ENCODE data around the gene KCNN1. TPM values are rescaled to one million over a fixed set of nuclear protein-coding genes. Genes with fewer than 3 reads are reported as not detected.

The KCNN1 gene
- total RNA-seq, 1 donor from 2014 or later, result 1.8 TPM

- H4K20me1 ChIP-seq (ENCODE audit: low read depth), result peaks cover 17% of the 10 kb centered on the region
- TF ChIP-seq EZH2 (IDR thresholded peaks at IDR 0.05) (no peak), EZH2phosphoT487 (IDR thresholded peaks at IDR 0.05) (no peak), CTCF (IDR thresholded peaks at IDR 0.05) (no peak)
- H3K9me3 ChIP-seq (ENCODE audit: low read depth), result no peaks in the 10 kb centered on the region
- no peaks in the 10 kb centered on the region for H3K79me2 ChIP-seq (ENCODE audit: low read depth)
- peaks cover 29% of the 10 kb centered on the region for H3K27me3 ChIP-seq
- Mint-ChIP-seq H3K27me3 (ENCODE audit: insufficient read depth, low read depth) (peaks cover 12% of the 10 kb centered on the region), H3K36me3 (no peaks in the 10 kb centered on the region), H3K9me3 (no peaks in the 10 kb centered on the region), H3K4me1 (peaks cover 12% of the 10 kb centered on the region), H3K4me3 (no peak overlapping the region), H3K27ac (no peak overlapping the region)
- H2AFZ ChIP-seq (replicated peaks), result no peak overlapping the region
- no peak overlapping the region for H3K9ac ChIP-seq
- H3K4me3 ChIP-seq, result no peak overlapping the region
- no peak overlapping the region for H3K4me2 ChIP-seq
- H3K36me3 ChIP-seq, result no peaks in the 10 kb centered on the region
- DNase-seq (ENCODE audit: low spot score), result no peak
- peaks cover 7% of the 10 kb centered on the region for H3K4me1 ChIP-seq
- H3K27ac ChIP-seq, result no peak overlapping the region
- H3F3A ChIP-seq (ENCODE audit: low read depth), result peaks cover 22% of the 10 kb centered on the region
These were observed 9.6 kb upstream of the KCNN1 start for GRCh38 chr19:17957149-17957849.

DNA sequence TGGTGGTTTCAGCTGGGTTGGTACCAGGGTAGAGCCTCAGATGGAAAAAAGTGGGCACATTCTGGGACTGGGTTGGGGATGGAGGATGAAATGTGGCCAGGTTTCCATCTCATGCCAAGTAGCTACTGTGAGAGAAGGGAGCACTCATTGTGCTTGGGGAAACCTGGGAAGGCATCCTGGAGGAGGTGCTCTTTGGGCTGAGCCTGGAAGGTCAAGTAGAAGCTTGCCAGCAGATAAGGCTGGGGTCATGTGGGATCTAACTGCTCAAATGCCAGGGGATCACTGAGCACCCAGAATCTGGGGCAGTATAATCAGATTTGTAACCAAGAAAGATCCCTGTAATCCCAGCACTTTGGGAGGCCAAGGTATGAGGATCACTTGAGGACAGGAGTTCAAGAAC lies 9.0 kb upstream of the KCNN1 start:
- H3K79me2 ChIP-seq (ENCODE audit: low read depth), result no peaks in the 10 kb centered on the region
- H3K27ac Mint-ChIP-seq, result no peak overlapping the region
- H3K36me3 ChIP-seq, result no peaks in the 10 kb centered on the region
- no peak overlapping the region for H3K4me3 ChIP-seq
- no peaks in the 10 kb centered on the region for H3K36me3 Mint-ChIP-seq
- H3K4me1 Mint-ChIP-seq, result peaks cover 12% of the 10 kb centered on the region
- DNase-seq (ENCODE audit: low spot score), result no peak
- no peaks in the 10 kb centered on the region for H3K9me3 ChIP-seq (ENCODE audit: low read depth)
- H3K27me3 ChIP-seq, result peaks cover 23% of the 10 kb centered on the region
- TF ChIP-seq EZH2 (IDR thresholded peaks at IDR 0.05) (no peak), EZH2phosphoT487 (IDR thresholded peaks at IDR 0.05) (no peak), CTCF (IDR thresholded peaks at IDR 0.05) (no peak)
- H3F3A ChIP-seq (ENCODE audit: low read depth), result peaks cover 16% of the 10 kb centered on the region
- peaks cover 11% of the 10 kb centered on the region for H4K20me1 ChIP-seq (ENCODE audit: low read depth)
- H3K9me3 Mint-ChIP-seq, result no peaks in the 10 kb centered on the region
- no peak overlapping the region for H3K4me3 Mint-ChIP-seq
- no peak overlapping the region for H3K4me2 ChIP-seq
- no peak overlapping the region for H3K9ac ChIP-seq
- H2AFZ ChIP-seq (replicated peaks), result no peak overlapping the region
- H3K4me1 ChIP-seq, result peaks cover under 1% of the 10 kb centered on the region
- peaks cover 11% of the 10 kb centered on the region for H3K27me3 Mint-ChIP-seq (ENCODE audit: insufficient read depth, low read depth)
- H3K27ac ChIP-seq, result no peak overlapping the region

DNA sequence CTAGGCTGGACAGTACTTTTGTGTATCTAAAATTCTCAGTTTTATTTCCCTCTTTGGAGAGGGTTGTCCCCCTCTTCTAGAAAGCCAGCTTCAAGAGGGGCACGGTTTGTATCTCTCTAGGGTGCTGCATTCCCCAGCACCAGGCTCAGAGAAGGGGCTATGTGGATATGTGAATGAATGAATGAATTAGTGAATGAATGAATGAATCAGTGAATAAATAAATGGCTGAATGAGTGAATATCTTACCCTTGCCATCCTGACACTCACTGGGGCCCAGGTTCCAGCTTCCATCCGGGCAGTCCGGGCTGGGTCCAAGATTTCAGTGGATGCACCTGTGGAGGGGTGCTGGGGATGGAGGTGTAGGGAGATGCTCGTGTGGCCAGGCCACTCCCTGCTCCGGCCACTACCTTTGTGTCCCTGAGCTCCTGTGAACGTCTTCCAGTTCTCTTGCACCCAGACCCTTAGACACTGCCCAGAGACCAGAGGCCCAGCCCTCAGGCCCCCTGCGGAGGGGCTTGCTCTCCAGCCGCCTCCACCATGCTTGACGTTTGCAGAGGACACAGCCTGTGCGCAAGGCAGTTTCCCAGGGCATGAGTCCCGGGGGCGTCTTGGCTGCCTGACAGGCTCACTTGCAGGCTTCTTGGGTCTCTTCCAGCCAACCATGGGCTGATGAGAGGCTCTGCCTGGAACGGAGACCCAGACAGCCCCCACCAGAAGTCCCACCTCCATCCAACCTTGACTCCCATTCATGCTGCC lies 2.8 kb upstream of the KCNN1 start:
- no peak overlapping the region for H3K4me2 ChIP-seq
- Mint-ChIP-seq H3K36me3 (peaks cover 2% of the 10 kb centered on the region), H3K4me3 (no peak overlapping the region), H3K27me3 (ENCODE audit: insufficient read depth, low read depth) (peaks cover 20% of the 10 kb centered on the region), H3K4me1 (peaks cover 11% of the 10 kb centered on the region), H3K9me3 (no peaks in the 10 kb centered on the region), H3K27ac (no peak overlapping the region)
- peaks cover 5% of the 10 kb centered on the region for H3K4me1 ChIP-seq
- H2AFZ ChIP-seq (replicated peaks), result no peak overlapping the region
- TF ChIP-seq EZH2 (IDR thresholded peaks at IDR 0.05), result no peak
- TF ChIP-seq EZH2phosphoT487 (IDR thresholded peaks at IDR 0.05), result no peak
- no peak for TF ChIP-seq CTCF (IDR thresholded peaks at IDR 0.05)
- no peak overlapping the region for H3K4me3 ChIP-seq
- no peak for DNase-seq (ENCODE audit: low spot score)
- H3F3A ChIP-seq (ENCODE audit: low read depth), result peaks cover 4% of the 10 kb centered on the region
- no peak overlapping the region for H3K9ac ChIP-seq
- H3K9me3 ChIP-seq (ENCODE audit: low read depth), result no peaks in the 10 kb centered on the region
- peaks cover 34% of the 10 kb centered on the region for H3K27me3 ChIP-seq
- no peaks in the 10 kb centered on the region for H3K36me3 ChIP-seq
- H4K20me1 ChIP-seq (ENCODE audit: low read depth), result no peaks in the 10 kb centered on the region
- no peak overlapping the region for H3K27ac ChIP-seq
- no peaks in the 10 kb centered on the region for H3K79me2 ChIP-seq (ENCODE audit: low read depth)
